ENCODE results near the gene PGAP6. TPM values are rescaled to one million over a fixed set of nuclear protein-coding genes. Genes with fewer than 3 reads are reported as not detected.
"Not testable (repeated sequence)": the region's sequence is repeated elsewhere in the genome, so short reads cannot be mapped to it uniquely, and the experiment has no call there.

Gene PGAP6
- total RNA-seq, 2 donors from 2014 or later, result 39.7 to 106 TPM

DNA sequence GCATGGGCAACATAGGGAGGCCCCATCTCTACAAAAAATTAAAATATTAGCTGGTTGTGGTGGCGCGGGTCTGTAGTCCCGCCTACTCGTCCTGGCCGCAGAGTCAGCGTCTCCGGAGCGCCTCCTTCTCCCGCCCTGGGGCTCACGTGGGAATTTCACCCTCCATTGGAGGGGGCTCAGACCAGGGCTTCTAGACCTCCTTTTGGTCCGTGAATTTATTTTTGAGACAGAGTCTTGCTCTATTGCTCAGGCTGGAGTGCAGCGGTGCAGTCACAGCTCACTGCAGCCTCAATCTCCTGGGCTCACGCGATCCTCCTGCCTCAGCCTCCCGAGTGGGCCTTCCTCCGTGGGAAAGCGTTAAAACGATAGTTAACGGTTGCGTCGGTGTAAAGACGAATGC, 14.8 kb upstream of the PGAP6 start:
- H3K9me3 ChIP-seq (ENCODE audit: control insufficient read depth, low read length, poor library complexity, severe bottlenecking), result no peaks in the 10 kb centered on the region
- H3K4me1 Mint-ChIP-seq, result peaks cover 11% of the 10 kb centered on the region
- no peak for DNase-seq
- no peak for ATAC-seq
- H3K4me3 Mint-ChIP-seq, result peak overlapping the region; percentile 90
- H3K27me3 Mint-ChIP-seq, result no peaks in the 10 kb centered on the region
- H3K27ac Mint-ChIP-seq, result peak overlapping the region; percentile 41
- H3K36me3 Mint-ChIP-seq (ENCODE audit: low read depth), result no peaks in the 10 kb centered on the region

DNA sequence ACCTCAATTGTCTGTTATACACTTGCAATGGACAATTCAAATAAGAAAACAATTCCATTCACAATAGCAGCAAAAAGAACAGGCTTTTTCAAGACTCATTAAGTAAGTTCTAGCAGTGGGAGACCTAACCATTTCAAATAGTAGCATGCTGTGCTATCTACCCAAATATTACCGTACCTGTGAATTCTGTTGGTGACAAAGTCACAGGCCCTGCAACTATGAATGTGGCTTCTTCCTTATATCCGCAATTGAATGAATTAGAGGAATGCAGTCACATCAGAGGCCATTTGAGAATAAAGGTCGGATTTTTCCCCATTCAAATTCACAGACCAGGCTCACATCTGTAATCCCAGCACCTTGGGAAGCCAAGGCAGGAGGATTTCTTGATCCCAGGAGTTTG, 14.4 kb upstream of the PGAP6 start:
- peak overlapping the region; percentile 90 for H3K4me3 Mint-ChIP-seq
- ATAC-seq, result no peak
- H3K27ac Mint-ChIP-seq, result peak overlapping the region; percentile 41
- H3K9me3 ChIP-seq (ENCODE audit: control insufficient read depth, low read length, poor library complexity, severe bottlenecking), result no peaks in the 10 kb centered on the region
- no peaks in the 10 kb centered on the region for H3K36me3 Mint-ChIP-seq (ENCODE audit: low read depth)
- no peak for DNase-seq
- H3K27me3 Mint-ChIP-seq, result no peaks in the 10 kb centered on the region
- H3K4me1 Mint-ChIP-seq, result peaks cover 11% of the 10 kb centered on the region

DNA sequence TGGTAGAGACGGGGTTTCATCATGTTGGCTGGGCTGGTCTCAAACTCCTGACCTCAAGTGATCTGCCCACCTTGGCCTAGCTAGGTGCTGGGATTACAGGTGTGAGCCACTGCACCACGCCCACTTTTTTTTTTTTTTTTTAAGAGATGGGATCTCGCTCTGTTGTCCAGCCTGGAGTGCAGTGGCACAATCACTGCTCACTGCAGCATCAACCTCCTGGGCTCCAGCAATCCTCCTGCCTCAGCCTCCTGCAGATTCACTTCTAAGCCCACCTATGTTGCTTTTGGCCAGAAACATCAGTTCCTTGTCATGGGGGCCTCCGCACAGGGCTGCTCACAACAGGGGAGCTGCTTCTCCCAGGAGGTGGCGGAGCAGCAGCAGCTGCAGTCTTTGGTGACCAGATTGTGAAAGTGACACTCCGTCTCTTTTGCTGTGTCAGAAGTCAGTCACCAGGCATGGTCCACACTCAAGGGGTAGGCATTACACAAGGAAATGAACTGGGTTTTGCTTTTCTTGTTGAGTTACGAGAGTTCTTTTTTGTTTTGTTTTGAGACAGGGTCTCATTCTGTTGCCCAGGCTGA, 10.8 kb upstream of the PGAP6 start:
- no peak for ATAC-seq
- H3K27me3 Mint-ChIP-seq, result no peaks in the 10 kb centered on the region

DNA sequence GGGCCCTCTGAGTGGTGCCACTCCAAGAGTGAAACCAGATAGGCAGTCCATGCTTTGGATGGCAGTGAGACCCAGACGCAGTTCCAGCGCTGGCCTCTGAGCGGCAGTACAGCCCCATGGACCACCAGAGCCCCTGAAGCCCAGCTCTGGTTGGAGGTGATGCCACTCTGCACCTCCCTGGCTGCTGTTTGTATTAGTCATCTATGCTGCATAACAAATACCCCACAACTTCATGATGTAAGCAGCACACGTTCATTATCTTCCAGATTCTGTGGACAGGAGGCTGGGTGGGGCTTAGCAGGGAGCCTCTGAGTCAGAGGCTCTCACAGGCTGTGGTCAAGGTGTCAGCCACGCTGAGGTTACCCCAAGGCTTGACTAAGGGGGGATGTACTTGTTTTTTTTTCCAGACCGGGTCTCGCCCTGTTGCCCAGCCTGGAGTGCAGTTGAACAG, 10.1 kb upstream of the PGAP6 start:
- DNase-seq (peak in 2 of 3 donors; percentile 41 to 64), ATAC-seq (peak; percentile 89)
- no peak overlapping the region for H3K27ac Mint-ChIP-seq
- H3K4me3 Mint-ChIP-seq, result no peak overlapping the region
- no peaks in the 10 kb centered on the region for H3K36me3 Mint-ChIP-seq (ENCODE audit: low read depth)
- no peaks in the 10 kb centered on the region for H3K9me3 ChIP-seq (ENCODE audit: control insufficient read depth, low read length, poor library complexity, severe bottlenecking)
- peaks cover 7% of the 10 kb centered on the region for H3K4me1 Mint-ChIP-seq
- H3K27me3 Mint-ChIP-seq, result no peaks in the 10 kb centered on the region

More for the DNA sequence above, 10.8 kb upstream of the PGAP6 start:
- Mint-ChIP-seq H3K27ac (no peak overlapping the region), H3K4me3 (no peak overlapping the region), H3K4me1 (peaks cover 7% of the 10 kb centered on the region), H3K36me3 (ENCODE audit: low read depth) (no peaks in the 10 kb centered on the region)
- no peak for DNase-seq
- no peaks in the 10 kb centered on the region for H3K9me3 ChIP-seq (ENCODE audit: control insufficient read depth, low read length, poor library complexity, severe bottlenecking)

DNA sequence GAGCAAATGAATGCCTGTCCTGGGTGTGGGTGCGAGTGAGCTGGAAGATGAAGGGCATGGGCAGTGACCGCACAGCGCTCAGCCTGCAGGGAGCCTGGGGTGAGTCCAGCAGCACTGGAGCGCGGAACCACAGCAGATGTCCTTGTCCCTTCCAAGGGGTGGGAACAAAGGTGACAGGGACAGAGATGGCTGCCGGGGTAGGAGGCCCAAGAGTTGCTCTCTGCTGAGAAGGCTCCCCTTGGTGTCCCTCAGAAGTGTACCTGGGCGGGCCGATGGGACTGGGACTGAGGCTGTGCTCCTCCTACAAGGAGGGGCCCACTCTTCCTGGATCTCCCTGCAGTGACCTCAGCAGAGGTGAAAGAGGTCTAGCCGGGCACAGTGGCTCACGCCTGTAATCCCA, 7.6 kb upstream of the PGAP6 start:
- no peaks in the 10 kb centered on the region for H3K27me3 Mint-ChIP-seq
- peaks cover 2% of the 10 kb centered on the region for H3K4me1 Mint-ChIP-seq
- no peak for ATAC-seq
- H3K4me3 Mint-ChIP-seq, result no peak overlapping the region
- H3K36me3 Mint-ChIP-seq (ENCODE audit: low read depth), result no peaks in the 10 kb centered on the region
- no peak for DNase-seq
- H3K9me3 ChIP-seq (ENCODE audit: control insufficient read depth, low read length, poor library complexity, severe bottlenecking), result no peaks in the 10 kb centered on the region
- H3K27ac Mint-ChIP-seq, result peak overlapping the region; percentile 65

DNA sequence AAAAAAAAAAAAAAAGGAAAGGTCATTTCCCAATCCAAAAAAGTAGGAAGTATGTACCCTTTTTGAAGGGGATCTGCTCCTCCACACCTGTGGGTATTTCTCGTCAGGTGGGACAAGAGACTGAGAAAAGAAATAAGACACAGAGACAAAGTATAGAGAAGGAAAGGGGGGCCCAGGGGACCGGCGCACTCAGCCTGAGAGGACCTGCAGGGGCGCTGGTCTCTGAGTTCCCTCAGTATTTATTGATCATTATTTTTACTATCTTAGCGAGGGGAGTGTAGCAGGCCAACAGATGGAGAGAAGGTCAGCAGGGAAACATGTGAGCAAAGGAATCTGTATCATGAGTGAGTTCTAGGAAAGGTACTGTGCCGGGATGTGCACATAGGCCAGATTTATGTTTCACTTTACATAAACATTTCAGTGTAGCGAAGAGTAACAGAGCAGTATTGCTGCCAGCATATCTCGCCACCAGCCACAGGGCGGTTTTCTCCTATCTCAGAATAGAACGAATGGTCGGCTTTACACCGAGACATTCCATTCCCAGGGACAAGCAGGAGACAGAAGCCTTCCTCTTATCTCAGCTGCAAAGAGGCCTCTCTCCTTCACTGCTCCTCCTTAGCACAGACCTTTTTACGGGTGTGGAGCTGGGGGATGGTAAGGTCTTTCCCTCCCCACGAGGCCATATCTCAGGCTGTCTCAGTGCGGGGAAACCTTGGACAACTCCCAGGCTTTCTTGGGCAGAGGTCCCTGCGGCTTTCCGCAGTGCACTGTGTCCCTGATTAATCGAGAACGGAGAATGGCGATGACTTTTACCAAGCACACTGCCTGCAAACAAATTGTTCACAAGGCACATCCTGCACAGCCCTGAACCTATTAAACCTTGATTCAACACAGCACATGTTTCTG, 6.2 kb upstream of the PGAP6 start:
- not testable (repeated sequence) for H3K36me3 Mint-ChIP-seq (ENCODE audit: low read depth); DNase-seq; H3K27me3 Mint-ChIP-seq; H3K4me3 Mint-ChIP-seq; H3K4me1 Mint-ChIP-seq; H3K9me3 ChIP-seq (ENCODE audit: control insufficient read depth, low read length, poor library complexity, severe bottlenecking); ATAC-seq
- H3K27ac Mint-ChIP-seq, result peak overlapping the region; percentile 65

DNA sequence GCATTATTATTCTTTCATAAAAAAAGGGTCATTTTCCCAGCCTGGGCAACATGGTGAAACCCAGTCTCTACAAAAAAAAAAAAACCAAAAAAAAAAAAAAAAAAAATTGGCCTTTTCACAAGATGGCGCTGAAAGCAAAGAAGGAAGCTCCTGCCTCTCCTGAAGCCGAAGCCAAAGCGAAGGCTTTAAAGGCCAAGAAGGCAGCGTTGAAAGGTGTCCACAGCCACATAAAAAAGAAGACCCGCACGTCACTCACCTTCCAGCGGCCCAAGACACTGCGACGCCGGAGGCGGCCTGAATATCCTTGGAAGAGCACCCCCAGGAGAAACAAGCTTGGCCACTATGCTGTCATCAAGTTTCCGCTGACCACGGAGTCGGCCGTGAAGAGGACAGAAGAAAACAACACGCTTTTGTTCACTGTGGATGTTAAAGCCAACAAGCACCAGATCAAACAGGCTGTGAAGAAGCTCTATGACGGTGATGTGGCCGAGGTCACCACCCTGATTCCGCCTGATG, 4.9 kb upstream of the PGAP6 start:
- Mint-ChIP-seq H3K4me3 (no peak overlapping the region), H3K27me3 (no peaks in the 10 kb centered on the region), H3K27ac (no peak overlapping the region), H3K4me1 (peaks cover 8% of the 10 kb centered on the region), H3K36me3 (ENCODE audit: low read depth) (no peaks in the 10 kb centered on the region)
- ATAC-seq, result no peak
- H3K9me3 ChIP-seq (ENCODE audit: control insufficient read depth, low read length, poor library complexity, severe bottlenecking), result no peaks in the 10 kb centered on the region
- DNase-seq, result no peak

DNA sequence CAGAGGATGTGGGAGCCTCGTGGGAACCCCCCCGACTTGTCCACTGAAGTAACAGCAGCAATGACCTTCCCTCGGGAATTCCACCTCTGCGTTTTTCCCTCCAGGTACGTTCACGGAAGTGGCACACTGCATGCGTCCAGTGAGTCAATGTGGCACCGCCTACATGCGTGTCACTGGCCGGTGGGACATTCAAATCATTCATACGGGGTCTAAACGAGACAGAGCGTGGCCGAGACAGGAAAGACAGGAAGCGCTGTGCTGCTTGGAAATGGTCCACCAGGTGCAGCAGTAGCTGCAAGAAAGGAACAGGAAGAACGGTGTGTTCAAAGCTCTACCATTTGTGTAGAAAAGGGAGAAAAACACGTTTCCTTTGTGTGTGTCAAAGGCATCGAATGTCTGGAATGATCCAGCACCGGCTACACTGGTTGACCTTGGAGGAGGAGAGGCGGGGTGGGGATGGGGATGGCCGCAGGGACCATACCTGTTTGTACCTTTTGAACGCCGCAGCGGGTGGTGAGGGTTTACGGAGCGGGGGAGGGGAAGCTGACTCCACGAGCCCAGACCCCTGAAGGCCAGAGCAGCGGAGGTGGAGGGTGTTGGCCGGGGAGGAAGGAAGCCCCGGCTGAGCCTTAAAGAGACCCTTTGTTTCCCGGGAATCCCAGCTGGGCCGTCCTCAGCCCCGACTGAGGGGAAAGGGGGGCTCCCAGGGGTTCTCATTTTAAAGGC, 1.7 kb upstream of the PGAP6 start:
- ATAC-seq, result peak; percentile 44
- Mint-ChIP-seq H3K27ac (peak overlapping the region; percentile 90), H3K36me3 (ENCODE audit: low read depth) (peaks cover 4% of the 10 kb centered on the region), H3K4me3 (peak overlapping the region; percentile 92), H3K27me3 (no peaks in the 10 kb centered on the region), H3K4me1 (peaks cover 14% of the 10 kb centered on the region)
- H3K9me3 ChIP-seq (ENCODE audit: control insufficient read depth, low read length, poor library complexity, severe bottlenecking), result no peaks in the 10 kb centered on the region
- DNase-seq, result peak in 1 of 3 donors; percentile 44

DNA sequence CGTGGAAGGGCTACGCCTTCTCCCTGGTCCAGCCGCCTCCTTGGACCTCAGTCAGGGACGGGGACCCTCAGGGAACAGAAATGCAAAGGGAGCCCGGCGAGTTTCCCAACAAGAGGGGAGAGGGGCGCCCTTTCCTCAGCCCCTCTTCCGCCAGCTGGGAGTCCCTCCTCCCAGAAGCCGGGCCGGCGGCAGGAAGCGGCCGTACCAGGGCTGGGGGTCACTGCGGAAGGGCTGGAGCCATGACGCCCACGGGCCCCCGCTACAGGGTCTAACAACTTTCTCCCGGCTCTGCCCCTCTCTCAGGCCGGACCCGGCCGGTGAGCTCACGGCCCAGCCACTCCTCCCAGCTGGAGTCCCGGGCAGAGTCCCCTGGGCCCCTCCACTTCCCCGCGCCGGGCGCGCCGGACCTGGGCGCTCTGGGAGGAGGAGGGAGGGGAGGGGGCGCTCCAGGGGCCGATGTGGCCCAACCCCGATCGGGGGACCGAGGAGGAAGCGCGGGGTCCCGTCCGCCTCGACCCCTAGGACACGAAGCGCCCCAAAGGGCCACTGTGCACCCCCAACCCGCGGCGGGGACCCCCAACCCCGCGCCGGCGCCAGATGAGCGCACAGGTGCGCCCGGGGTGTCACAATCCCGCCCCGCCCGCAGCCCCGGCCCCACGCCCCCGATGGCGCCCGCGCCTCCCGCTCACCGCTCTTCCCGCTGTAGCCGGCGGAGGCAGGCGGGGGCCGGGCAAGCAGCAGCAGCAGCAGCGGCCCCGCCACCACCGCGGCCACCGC, 578 bp downstream of the PGAP6 start:
- Mint-ChIP-seq H3K4me3 (peak overlapping the region; percentile 92), H3K27ac (peak overlapping the region; percentile 92), H3K36me3 (ENCODE audit: low read depth) (peaks cover 4% of the 10 kb centered on the region), H3K27me3 (no peaks in the 10 kb centered on the region), H3K4me1 (peaks cover 13% of the 10 kb centered on the region)
- no peaks in the 10 kb centered on the region for H3K9me3 ChIP-seq (ENCODE audit: control insufficient read depth, low read length, poor library complexity, severe bottlenecking)
- peak; percentile 44 for ATAC-seq
- peak in 1 of 3 donors; percentile 40 for DNase-seq

DNA sequence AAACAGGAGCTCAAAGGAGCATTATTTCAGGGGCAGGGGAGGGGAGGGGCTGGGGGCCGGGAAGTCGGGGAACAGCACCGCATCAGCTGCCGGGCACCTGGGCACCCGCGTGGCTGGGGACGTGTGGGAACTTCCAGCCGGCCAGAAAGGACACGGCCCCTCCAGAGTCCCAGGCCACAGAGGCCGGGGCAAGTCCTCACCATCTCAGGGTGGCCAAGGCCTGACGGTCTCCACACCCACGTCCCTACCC, 1.1 kb downstream of the PGAP6 start:
- Mint-ChIP-seq H3K27me3 (no peaks in the 10 kb centered on the region), H3K4me1 (peaks cover 12% of the 10 kb centered on the region), H3K36me3 (ENCODE audit: low read depth) (peaks cover 4% of the 10 kb centered on the region), H3K27ac (peak overlapping the region; percentile 92), H3K4me3 (peak overlapping the region; percentile 92)
- ATAC-seq (no peak), DNase-seq (no peak)
- H3K9me3 ChIP-seq (ENCODE audit: control insufficient read depth, low read length, poor library complexity, severe bottlenecking), result no peaks in the 10 kb centered on the region

DNA sequence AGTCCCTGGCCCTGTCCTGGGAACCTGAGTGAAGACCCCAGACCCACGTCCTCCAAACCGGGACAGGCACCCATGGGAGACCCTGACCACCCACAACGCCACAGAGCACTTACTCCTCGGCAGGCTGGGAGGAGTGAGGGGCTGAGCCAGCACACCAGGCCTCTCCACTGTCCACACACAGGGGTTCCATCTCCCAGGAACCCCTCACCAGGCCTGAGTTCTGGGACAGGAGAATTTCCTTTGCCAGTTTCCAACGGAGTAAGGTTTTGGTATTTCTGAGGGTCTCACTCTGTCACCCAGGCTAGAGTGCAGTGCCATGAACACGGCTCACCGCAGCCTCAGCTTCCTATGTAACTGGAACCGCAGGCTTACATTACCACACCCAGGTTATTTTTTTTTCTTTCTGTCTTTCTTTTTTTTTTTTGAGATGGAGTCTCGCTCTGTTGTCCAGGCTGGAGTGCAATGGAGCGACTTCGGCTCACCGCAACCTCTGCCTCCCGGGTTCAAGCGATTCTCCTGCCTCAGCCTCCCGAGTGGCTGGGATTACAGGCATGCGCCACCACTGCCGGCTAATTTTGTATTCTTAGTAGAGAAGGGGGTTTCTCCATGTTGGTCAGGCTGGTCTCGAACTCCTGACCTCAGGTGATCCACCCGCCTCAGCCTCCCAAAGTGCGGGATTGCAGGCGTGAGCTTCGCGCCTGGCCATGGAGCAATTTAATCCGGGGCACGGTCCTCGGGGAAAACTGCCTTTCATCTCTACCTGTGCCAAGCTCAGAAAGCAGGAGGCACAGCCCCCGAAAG, 1.6 kb downstream of the PGAP6 start:
- no peaks in the 10 kb centered on the region for H3K27me3 Mint-ChIP-seq
- H3K27ac Mint-ChIP-seq, result peak overlapping the region; percentile 92
- H3K4me3 Mint-ChIP-seq, result peak overlapping the region; percentile 92
- peak; percentile 48 for ATAC-seq
- DNase-seq, result no peak
- H3K4me1 Mint-ChIP-seq, result peaks cover 12% of the 10 kb centered on the region
- H3K36me3 Mint-ChIP-seq (ENCODE audit: low read depth), result peaks cover 4% of the 10 kb centered on the region
- no peaks in the 10 kb centered on the region for H3K9me3 ChIP-seq (ENCODE audit: control insufficient read depth, low read length, poor library complexity, severe bottlenecking)
